Iris pigment epithelial cell (primary cell): ENCODE data around the gene TCF7L1.

Experiments used
- DNase-seq: peaks from one replicate; pipeline ENCODE4 v3.0.0-alpha.2; 2011; ENCODE audit warnings: low read depth

The TCF7L1 gene

GRCh38 chr2:85164145-85164569 is 31.0 kb downstream of the TCF7L1 start:
- DNase-seq, result no peak

DNA sequence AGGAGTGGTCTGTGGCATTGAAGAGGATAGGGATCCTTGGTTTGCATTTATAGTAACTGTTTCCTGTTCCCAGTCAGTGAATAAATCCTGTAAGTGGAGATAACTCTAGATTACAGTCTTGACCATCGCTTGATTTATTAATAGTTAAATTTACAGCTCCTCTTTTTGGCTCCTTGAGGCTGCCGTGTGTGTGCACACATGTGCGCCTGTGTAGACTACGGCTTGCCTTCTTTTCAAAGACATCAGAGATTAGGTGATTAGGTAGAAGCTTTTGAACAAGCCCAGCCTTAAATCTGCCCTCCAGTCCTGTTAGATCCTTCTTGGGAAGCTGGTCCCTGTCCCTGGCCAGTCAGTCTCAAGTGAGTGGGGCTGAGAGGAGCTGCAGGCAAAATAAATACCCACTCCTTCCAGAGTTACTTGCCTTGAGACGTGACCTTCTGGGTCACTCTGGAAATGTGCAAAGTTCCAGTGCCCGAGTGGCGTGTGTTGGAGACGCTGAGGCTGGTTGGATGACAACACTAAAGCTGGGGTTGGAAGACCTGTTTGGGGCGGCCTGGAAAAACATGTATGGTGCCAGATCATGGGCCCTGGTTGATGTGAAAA is 32.0 kb downstream of the TCF7L1 start:
- DNase-seq, result no peak

DNA sequence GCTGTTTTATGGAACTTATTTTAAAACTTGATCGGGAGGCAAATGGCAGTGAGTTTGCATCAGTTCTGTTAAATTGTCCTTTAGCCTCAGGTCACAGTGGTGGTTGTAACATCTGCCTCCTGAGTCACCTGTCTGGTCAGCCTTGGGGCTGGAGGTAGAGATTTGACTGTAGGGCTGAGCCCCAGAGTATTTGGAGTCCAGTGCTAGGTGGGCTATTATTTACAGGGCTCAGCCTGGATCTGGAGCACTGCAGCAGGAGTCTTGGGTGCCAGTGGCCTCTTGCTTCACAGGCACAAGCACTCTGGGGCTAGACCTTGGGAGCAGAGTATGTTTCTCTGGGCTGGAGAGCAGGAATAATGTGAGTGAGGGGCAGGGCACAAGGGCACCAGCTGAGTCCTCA is 32.8 kb downstream of the TCF7L1 start:
- no peak for DNase-seq

GRCh38 chr2:85167479-85167878 is 34.3 kb downstream of the TCF7L1 start:
- DNase-seq, result no peak

DNA sequence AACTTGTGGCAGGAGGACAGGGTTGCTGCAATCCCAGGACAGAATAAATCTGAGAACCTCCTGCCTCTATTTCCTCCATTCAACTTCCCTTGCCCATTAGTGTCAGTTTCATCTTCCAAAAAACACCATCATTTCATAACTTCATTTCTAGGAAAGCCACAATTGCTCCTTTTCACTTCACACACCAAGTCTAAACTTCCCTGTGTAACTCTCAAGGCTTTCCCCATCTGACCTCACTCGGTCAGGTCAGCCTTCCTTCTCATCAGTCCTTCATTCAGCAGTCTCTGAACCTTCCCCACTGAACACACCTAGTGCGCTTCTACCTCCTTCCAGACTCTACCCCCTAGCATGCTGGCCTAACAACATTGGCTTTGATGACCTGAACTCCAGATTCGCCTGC is 35.8 kb downstream of the TCF7L1 start:
- DNase-seq, result no peak

DNA sequence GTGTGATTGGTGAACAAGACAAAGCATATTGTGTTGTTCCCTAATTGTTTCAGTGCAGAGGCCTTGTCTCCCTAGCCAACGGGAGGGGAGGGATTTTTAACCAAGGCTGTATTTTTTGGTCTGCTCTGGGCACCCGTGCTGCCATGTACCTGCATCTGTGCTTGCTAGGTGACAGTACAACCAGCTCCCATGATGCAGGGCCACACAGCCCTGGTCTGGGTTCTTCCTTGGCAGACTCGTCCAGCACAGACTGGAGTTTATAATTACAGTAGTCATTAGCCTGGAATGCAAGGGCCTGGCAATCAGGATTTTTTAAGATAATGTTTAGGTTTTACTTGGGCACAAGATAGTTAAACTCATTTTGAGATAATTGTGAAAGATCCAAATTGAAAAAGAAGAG is 36.4 kb downstream of the TCF7L1 start:
- no peak for DNase-seq

DNA sequence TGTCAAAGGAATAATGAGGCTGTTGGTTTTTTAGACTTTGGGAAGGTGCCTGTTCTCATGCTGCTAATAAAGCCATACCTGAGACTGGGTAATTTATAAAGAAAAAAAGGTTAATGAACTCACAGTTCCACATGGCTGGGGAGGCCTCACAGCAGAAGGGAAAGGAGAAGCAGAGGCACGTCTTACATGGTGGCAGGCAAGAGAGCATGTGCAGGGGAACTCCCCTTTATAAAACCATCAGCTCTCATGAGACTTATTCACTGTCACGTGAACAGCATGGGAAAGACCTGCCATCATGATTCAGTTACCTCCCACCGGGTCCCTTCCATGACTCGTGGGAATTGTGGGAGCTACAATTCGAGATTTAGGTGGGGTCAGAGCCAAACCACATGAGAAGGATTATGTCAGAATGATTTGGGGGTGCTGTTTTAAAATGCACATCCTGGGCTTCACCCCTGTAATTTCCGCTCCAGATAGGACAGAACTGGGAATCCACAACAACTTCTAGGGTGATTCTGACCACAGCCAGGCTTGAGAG is 37.8 kb downstream of the TCF7L1 start:
- no peak for DNase-seq

GRCh38 chr2:85171916-85172315 is 38.7 kb downstream of the TCF7L1 start:
- no peak for DNase-seq

- DNase-seq, result no peak
Measured at GRCh38 chr2:85173909-85174308, 40.7 kb downstream of the TCF7L1 start.

- no peak for DNase-seq
Measured at GRCh38 chr2:85174943-85175342, 41.8 kb downstream of the TCF7L1 start.

- peak; percentile 51 for DNase-seq
Measured at GRCh38 chr2:85175369-85176299, 42.4 kb downstream of the TCF7L1 start.

- DNase-seq, result no peak
Measured at GRCh38 chr2:85177031-85177824, 44.0 kb downstream of the TCF7L1 start.

- DNase-seq, result no peak
Measured at GRCh38 chr2:85178154-85178553, 45.0 kb downstream of the TCF7L1 start.

DNA sequence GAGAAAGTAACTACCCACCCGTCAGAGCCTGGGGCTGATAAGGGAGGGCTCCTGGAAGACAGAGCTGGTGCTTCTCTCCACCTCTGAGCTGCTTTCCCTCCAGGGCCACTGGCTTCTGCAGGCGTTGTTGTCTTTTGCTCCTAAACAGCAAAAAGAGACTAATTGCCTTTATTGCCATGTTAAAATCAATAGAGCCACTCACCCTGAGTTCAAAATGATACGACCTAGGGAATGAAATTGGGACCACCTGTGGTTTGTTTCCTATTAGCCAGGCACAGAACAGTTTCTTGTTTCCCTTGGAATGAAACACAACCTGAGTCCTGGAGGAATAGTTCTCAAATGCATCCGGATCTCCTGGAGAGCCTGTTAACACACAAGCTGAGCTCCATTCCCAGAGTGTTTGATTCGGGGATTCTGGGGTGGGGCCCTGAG is 45.8 kb downstream of the TCF7L1 start:
- DNase-seq, result no peak

DNA sequence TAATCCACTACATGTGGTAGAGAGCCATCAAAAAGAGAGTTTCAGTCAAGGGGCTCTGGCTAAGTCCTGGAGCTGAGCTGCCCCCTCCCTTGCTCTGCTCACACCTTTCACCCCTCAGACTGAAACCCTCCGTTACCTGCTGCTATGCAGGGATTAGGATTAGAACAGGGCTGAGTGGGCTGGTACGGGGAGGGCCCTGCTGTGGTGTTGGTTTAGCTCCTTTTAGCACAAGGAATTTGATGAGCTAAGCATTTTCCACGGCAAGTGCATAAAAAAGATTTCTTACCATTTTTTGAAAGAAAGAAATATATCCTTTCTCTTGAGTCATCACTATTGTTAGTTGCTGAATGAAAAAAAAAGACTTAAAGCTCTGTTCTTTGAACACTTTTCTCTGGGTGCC is 46.3 kb downstream of the TCF7L1 start:
- no peak for DNase-seq

DNA sequence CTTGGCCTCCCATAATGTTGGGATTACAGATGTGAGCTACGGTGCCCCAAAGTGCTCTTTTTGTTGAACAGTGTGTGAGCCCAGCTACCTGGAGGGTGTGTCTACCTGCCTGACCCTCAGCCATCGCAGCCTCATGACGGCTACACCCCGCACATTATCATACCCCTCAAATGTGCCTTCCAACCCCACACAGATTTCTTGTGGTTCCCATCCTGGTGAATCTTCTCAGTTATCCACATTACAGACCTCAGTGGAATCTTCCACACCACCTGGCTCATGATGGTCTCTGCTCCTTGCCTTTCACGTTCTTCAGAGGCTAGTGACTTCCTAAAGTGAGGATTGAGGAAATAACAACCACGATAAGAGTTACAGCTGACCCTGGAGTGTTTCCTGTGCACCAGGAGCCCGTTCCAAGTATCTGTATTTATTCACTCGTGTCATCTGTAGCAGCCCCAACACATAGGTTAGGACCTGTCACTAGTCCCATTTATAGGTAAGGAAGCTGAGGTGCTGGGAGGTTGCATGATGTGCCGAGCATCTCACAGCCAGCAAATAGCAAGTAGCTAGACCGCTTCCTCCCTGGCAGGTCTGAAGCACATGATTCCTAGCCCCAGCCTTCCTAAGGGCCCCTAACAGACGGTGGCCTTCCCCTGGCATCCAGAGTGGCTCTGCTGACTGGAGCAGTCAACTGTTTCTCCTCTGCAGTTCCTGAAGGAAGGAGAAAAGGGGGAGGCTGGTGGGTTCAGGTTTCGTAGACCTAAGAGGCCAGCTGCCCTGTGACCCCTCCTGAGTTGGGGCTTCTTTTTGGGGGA is 47.3 kb downstream of the TCF7L1 start:
- no peak for DNase-seq

- DNase-seq, result no peak
Measured at GRCh38 chr2:85181134-85181631, 48.0 kb downstream of the TCF7L1 start.

GRCh38 chr2:85181844-85182456 is 48.8 kb downstream of the TCF7L1 start:
- DNase-seq, result no peak

- no peak for DNase-seq
Measured at GRCh38 chr2:85183076-85183475, 49.9 kb downstream of the TCF7L1 start.

- peak; percentile 27 for DNase-seq
Measured at GRCh38 chr2:85183479-85183878, 50.3 kb downstream of the TCF7L1 start.

- no peak for DNase-seq
Measured at GRCh38 chr2:85184231-85184630, 51.0 kb downstream of the TCF7L1 start.
